Measurements from ENCODE around the gene APOBEC3B.
"Not testable (repeated sequence)": the region's sequence is repeated elsewhere in the genome, so short reads cannot be mapped to it uniquely, and the experiment has no call there.

The APOBEC3B gene

GRCh38 chr22:39037071-39037470 lies 54.9 kb downstream of the APOBEC3B start:
- DNase-seq, result not testable (repeated sequence)

- DNase-seq, result no peak
Observed at GRCh38 chr22:39039306-39040126, 57.4 kb downstream of the APOBEC3B start.

- not testable (repeated sequence) for DNase-seq
Observed at GRCh38 chr22:39040155-39040537, 58.0 kb downstream of the APOBEC3B start.

- DNase-seq, result peak; percentile 30
Observed at GRCh38 chr22:39040538-39041296, 58.6 kb downstream of the APOBEC3B start, which contains the start of gene APOBEC3F. Gene APOBEC3F, plus strand, starts transcription at chr22:39040864. Its CDS starts 97 bp downstream, at chr22:39040961.

GRCh38 chr22:39041908-39042307 lies 59.8 kb downstream of the APOBEC3B start:
- DNase-seq, result no peak

Measured in HCEC 1CT (cell line).